ENCODE data around the gene CKAP2L. TPM values are rescaled to one million over a fixed set of nuclear protein-coding genes. Genes with fewer than 3 reads are reported as not detected.

The CKAP2L gene
- total RNA-seq, 4 donors from 2014 or later, result 0.13 to 0.29 (median 0.22) TPM; not detected in 1

DNA sequence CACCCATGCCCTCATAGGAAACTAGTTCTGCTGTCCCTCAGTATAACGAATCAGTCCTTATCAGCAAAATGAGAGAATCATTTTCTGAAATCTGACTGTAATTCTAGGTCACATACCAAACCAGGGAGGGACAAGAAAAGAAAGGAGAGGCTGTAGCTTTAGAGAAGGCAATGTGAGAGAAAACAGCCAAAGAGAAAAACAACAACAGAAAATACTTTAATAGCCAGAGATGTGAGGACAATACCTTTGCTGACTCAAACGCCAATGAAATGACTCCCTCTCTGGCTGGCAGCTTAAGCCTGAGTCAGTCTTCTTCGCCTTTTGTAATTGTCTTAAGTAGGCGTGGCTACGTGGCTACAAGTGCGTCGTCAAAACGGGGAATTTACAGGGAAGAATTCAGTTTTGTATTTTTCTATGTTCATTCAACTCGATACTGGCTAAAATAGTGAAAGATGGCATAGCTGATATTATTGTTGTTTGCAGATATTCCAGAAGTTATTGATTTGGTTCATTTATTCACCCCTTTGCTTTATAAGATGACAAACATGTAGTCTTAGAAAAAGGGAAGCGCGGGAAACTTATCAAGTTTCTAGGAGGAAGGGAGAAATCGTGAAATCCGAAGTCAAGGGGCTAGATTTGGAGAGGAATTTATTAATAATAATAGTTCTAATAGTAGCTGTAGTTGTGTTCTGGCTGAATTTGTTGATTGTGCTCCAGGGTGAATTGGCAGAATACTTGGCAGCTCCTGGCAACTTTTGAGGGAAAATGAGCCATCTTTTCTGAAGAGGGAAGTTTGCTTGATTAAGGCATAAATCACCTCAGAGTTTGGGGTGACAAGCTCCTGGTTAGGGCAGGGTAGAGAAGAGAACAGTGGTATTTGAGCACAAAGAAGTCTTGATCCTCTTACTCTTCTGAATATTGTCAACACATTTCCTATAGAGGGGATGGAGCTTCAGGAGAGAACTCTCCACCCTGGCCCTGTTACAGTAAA lies 20.1 kb upstream of the CKAP2L start, which contains the start of gene IL1A:
TSS of gene IL1A (minus strand) at position 295 of the 991 bp plus-strand sequence. CDS start 723 bp downstream, outside the sequence.
- Histone ChIP-seq H3K36me3 (no peaks in the 10 kb centered on the region), H3K4me3 (replicated peaks in 1 of 3) (no peak within 1 kb of the TSS), H3K27me3 (no peaks in the 10 kb centered on the region), H3K27ac (no peak within 1 kb of the TSS), H3K9me3 (no peaks in the 10 kb centered on the region), H3K4me1 (no peaks in the 10 kb centered on the region)
- intact Hi-C loops (cut with DNase I), result no loop called here
- WGBS, 2 donors, result 41 to 49% methylated on average over 13 of the region's 13 CpGs
- no peak for DNase-seq
- no peak for TF ChIP-seq POLR2A (IDR thresholded peaks at IDR 0.05)
- TF ChIP-seq, protein P1, sequence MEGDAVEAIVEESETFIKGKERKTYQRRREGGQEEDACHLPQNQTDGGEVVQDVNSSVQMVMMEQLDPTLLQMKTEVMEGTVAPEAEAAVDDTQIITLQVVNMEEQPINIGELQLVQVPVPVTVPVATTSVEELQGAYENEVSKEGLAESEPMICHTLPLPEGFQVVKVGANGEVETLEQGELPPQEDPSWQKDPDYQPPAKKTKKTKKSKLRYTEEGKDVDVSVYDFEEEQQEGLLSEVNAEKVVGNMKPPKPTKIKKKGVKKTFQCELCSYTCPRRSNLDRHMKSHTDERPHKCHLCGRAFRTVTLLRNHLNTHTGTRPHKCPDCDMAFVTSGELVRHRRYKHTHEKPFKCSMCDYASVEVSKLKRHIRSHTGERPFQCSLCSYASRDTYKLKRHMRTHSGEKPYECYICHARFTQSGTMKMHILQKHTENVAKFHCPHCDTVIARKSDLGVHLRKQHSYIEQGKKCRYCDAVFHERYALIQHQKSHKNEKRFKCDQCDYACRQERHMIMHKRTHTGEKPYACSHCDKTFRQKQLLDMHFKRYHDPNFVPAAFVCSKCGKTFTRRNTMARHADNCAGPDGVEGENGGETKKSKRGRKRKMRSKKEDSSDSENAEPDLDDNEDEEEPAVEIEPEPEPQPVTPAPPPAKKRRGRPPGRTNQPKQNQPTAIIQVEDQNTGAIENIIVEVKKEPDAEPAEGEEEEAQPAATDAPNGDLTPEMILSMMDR (IDR thresholded peaks at IDR 0.05), result no peak

DNA sequence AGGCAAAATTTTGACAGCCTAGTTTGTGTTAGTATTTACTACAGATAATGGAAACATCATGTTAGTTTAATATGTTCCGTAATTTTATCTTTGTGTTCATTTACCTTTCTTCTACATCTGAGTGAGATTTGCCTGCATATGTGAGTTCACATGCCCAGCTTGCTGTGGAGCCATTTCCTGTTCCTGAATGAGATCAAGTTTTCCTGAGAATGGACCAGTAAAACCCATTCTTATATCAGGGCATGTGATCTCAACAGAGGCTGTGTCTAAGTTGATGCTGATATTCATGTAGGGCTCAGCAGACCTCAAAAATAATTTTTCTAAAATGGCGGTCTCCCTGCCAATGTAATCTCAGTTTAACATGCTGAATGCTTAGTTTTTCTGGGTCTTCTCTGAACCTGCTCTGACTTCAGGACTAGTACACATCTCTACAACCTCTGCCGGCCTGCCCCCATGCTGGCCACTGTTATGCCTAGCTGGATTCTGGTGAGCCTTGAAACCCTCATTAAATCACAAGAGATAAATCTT lies 18.8 kb upstream of the CKAP2L start:
- Histone ChIP-seq H3K27ac (no peak overlapping the region), H3K9me3 (no peaks in the 10 kb centered on the region), H3K4me3 (replicated peaks in 1 of 3) (no peak overlapping the region), H3K4me1 (no peaks in the 10 kb centered on the region), H3K27me3 (no peaks in the 10 kb centered on the region), H3K36me3 (no peaks in the 10 kb centered on the region)
- TF ChIP-seq POLR2A (IDR thresholded peaks at IDR 0.05), result no peak
- TF ChIP-seq, protein P1 (IDR thresholded peaks at IDR 0.05), result no peak
- intact Hi-C loops (cut with DNase I), result no loop called here
- DNase-seq, result no peak
- 89 to 93% methylated on average over 3 of the region's 3 CpGs for WGBS, 2 donors

- intact Hi-C loops (cut with DNase I), result no loop called here
- H3K4me3 ChIP-seq (replicated peaks in 1 of 3), result no peak overlapping the region
- WGBS, 2 donors, result 83 to 94% methylated on average over 3 of the region's 3 CpGs
- no peaks in the 10 kb centered on the region for H3K4me1 ChIP-seq
- TF ChIP-seq, protein P1 (IDR thresholded peaks at IDR 0.05), result no peak
- TF ChIP-seq POLR2A (IDR thresholded peaks at IDR 0.05), result no peak
- no peaks in the 10 kb centered on the region for H3K9me3 ChIP-seq
- H3K36me3 ChIP-seq, result no peaks in the 10 kb centered on the region
- H3K27ac ChIP-seq, result no peak overlapping the region
- no peak for DNase-seq
- no peaks in the 10 kb centered on the region for H3K27me3 ChIP-seq
These were observed 17.9 kb upstream of the CKAP2L start for GRCh38 chr2:112782234-112782799.

DNA sequence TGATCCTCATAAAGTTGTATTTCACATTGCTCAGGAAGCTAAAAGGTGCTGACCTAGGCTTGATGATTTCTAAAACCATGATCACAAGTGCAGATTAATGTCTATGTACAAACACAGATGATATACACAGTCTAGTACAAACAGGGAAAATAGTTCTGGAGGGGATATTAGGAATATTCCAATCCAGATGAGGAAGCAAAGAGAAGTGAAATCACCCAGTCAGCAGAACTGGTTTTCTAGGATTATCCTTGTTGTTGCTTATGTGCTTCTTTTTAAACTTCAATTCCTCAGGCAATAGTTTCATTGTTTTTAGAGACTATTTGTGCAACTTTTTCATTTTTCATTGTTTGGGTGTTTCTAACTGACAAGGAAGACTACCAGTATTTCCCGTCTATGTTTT lies 15.2 kb upstream of the CKAP2L start:
- intact Hi-C loops (cut with DNase I), result no loop called here
- TF ChIP-seq, protein P1 (IDR thresholded peaks at IDR 0.05), result no peak
- no peak for TF ChIP-seq POLR2A (IDR thresholded peaks at IDR 0.05)
- 85 to 92% methylated on average over 1 of the region's 1 CpG for WGBS, 2 donors

More for the DNA sequence above, 15.2 kb upstream of the CKAP2L start:
- H3K4me3 ChIP-seq (replicated peaks in 1 of 3), result no peak overlapping the region
- H3K36me3 ChIP-seq, result no peaks in the 10 kb centered on the region
- no peak overlapping the region for H3K27ac ChIP-seq
- DNase-seq, result no peak
- H3K27me3 ChIP-seq, result no peaks in the 10 kb centered on the region
- H3K9me3 ChIP-seq, result no peaks in the 10 kb centered on the region
- H3K4me1 ChIP-seq, result no peaks in the 10 kb centered on the region

Measured in thyroid gland (tissue), 4 donors.